ENCODE measurements around the gene SIRT2. TPM values are rescaled to one million over a fixed set of nuclear protein-coding genes. Genes with fewer than 3 reads are reported as not detected.

SIRT2 gene
- total RNA-seq, 1 experiment from 2014 or later: 51.7 TPM

- peaks cover 12% of the 10 kb centered on the region for H3K4me1 Mint-ChIP-seq (ENCODE audit: low read depth, unreplicated experiment)
- no peak for DNase-seq
- BruUV-seq (replicated peaks): no TSS peak
- H3K4me3 Mint-ChIP-seq (ENCODE audit: low read depth, unreplicated experiment): no peak overlapping the region
- no peak overlapping the region for H3K27ac Mint-ChIP-seq (ENCODE audit: unreplicated experiment)
- intact Hi-C loops (cut with micrococcal nuclease; ENCODE audit: unreplicated experiment): no loop called here
- H3K27me3 Mint-ChIP-seq (ENCODE audit: unreplicated experiment): no peaks in the 10 kb centered on the region
- H3K36me3 Mint-ChIP-seq (ENCODE audit: insufficient read depth, unreplicated experiment): peaks cover 25% of the 10 kb centered on the region
- no peak for TF ChIP-seq CTCF (IDR thresholded peaks at IDR 0.05; ENCODE audit: unreplicated experiment)
- CTCF ChIA-PET: no interaction called here
- H3K9me3 Mint-ChIP-seq (ENCODE audit: low read depth, unreplicated experiment): no peaks in the 10 kb centered on the region
Observed at GRCh38 chr19:38894968-38895367, 4.5 kb downstream of the SIRT2 start.

GRCh38 chr19:38893341-38893771 lies 6.1 kb downstream of the SIRT2 start:
- CTCF ChIA-PET: no interaction called here
- Mint-ChIP-seq H3K27ac (ENCODE audit: unreplicated experiment) (no peak overlapping the region), H3K27me3 (ENCODE audit: unreplicated experiment) (no peaks in the 10 kb centered on the region), H3K9me3 (ENCODE audit: low read depth, unreplicated experiment) (no peaks in the 10 kb centered on the region), H3K4me1 (ENCODE audit: low read depth, unreplicated experiment) (peaks cover 4% of the 10 kb centered on the region), H3K36me3 (ENCODE audit: insufficient read depth, unreplicated experiment) (peaks cover 10% of the 10 kb centered on the region), H3K4me3 (ENCODE audit: low read depth, unreplicated experiment) (no peak overlapping the region)
- no peak for DNase-seq
- no TSS peak for BruUV-seq (replicated peaks)
- intact Hi-C loops (cut with micrococcal nuclease; ENCODE audit: unreplicated experiment): no loop called here
- TF ChIP-seq CTCF (IDR thresholded peaks at IDR 0.05; ENCODE audit: unreplicated experiment): no peak

GRCh38 chr19:38892841-38893240 lies 6.6 kb downstream of the SIRT2 start:
- no peak overlapping the region for H3K4me3 Mint-ChIP-seq (ENCODE audit: low read depth, unreplicated experiment)
- no peak overlapping the region for H3K27ac Mint-ChIP-seq (ENCODE audit: unreplicated experiment)
- CTCF ChIA-PET: no interaction called here
- peaks cover 10% of the 10 kb centered on the region for H3K36me3 Mint-ChIP-seq (ENCODE audit: insufficient read depth, unreplicated experiment)
- H3K9me3 Mint-ChIP-seq (ENCODE audit: low read depth, unreplicated experiment): no peaks in the 10 kb centered on the region
- intact Hi-C loops (cut with micrococcal nuclease; ENCODE audit: unreplicated experiment): no loop called here
- no peaks in the 10 kb centered on the region for H3K27me3 Mint-ChIP-seq (ENCODE audit: unreplicated experiment)
- DNase-seq: no peak
- no peak for TF ChIP-seq CTCF (IDR thresholded peaks at IDR 0.05; ENCODE audit: unreplicated experiment)
- no peaks in the 10 kb centered on the region for H3K4me1 Mint-ChIP-seq (ENCODE audit: low read depth, unreplicated experiment)
- BruUV-seq (replicated peaks): no TSS peak

GRCh38 chr19:38891771-38892170 lies 7.6 kb downstream of the SIRT2 start:
- intact Hi-C loops (cut with micrococcal nuclease; ENCODE audit: unreplicated experiment): no loop called here
- no peak for TF ChIP-seq CTCF (IDR thresholded peaks at IDR 0.05; ENCODE audit: unreplicated experiment)
- no peaks in the 10 kb centered on the region for H3K27me3 Mint-ChIP-seq (ENCODE audit: unreplicated experiment)
- no peak overlapping the region for H3K4me3 Mint-ChIP-seq (ENCODE audit: low read depth, unreplicated experiment)
- BruUV-seq (replicated peaks): no TSS peak
- CTCF ChIA-PET: interaction anchor here (0.7 kb wide), 1 partner anchor 25 kb away, joined by 3 read pairs; no protein-coding TSS in a partner anchor
- H3K9me3 Mint-ChIP-seq (ENCODE audit: low read depth, unreplicated experiment): no peaks in the 10 kb centered on the region
- no peak overlapping the region for H3K27ac Mint-ChIP-seq (ENCODE audit: unreplicated experiment)
- DNase-seq: no peak
- no peaks in the 10 kb centered on the region for H3K4me1 Mint-ChIP-seq (ENCODE audit: low read depth, unreplicated experiment)
- H3K36me3 Mint-ChIP-seq (ENCODE audit: insufficient read depth, unreplicated experiment): peaks cover 10% of the 10 kb centered on the region
